HG03342 (cell line): ENCODE data around the gene CPNE7.
"Not testable (repeated sequence)": the region's sequence is repeated elsewhere in the genome, so short reads cannot be mapped to it uniquely, and the experiment has no call there.

ENCODE experiments used
- ATAC-seq: cut with Tn5 transposase; IDR thresholded peaks from one replicate; pipeline ENCODE4 v1.9.1; 2021; ENCODE audit warnings: mild to moderate bottlenecking, moderate library complexity; ENCODE audit not compliant: unreplicated experiment

Gene CPNE7

DNA sequence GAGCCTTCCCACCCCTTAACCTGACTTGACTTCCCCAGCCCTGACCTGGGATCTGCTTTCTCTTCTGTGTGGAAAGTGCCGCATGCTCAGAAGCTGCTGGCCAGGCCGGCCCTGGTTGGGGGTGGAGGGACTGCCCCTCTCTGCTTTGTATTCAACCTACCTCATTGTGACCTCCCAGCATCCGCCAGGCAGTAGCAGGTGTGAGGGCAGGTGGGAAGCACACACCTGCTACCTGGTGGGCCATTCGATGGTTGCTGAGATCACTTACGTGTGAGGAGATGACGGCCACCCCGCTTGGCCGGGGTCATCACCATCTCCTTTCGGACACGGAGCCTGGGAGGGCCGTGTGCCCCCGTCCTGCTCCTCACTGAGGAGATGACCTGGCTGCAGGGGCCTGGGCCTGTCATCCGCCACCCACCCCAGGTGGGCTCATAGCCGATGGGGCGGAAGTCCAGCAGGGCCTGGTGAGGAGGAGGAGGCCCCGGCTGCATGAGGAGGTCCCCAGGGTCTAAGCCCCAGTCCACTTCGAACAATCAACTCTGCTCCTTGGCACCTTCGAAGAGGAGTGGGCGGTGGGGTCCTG is 7.1 kb downstream of the CPNE7 start:
- no peak for ATAC-seq

DNA sequence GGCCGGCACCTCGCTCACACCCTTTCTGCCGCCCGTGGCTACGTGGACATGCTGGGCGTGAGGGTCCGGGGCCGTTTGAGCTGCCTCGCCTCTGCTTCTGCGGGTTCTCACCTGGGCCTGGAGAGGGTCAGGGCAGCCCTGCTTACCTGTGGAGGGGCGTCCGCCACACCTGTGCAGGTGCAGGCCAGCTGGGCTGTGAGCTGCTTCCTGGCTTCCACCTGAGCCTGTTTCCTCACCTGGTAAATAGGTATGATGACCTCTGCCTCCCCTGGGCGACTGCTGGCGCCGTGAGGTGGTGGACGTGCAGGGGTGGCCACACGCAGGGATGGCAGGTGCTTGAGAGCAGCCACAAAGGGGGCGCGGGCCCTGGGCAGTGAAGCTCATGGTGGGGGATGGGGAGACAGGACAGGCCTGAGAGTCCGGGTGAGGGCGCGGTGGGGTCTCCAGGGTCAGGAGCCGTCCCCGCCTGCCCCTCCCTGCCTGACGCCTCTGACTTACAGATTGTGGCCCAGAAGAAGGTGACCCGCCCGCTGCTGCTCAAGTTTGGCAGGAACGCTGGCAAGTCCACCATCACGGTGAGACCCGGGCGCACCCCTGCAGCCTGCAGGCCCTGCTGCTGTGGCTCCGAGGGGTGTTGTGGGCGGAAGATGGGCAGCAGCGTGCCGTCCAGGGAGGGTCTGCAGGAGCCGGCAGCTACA is 7.8 kb downstream of the CPNE7 start:
- ATAC-seq: no peak

DNA sequence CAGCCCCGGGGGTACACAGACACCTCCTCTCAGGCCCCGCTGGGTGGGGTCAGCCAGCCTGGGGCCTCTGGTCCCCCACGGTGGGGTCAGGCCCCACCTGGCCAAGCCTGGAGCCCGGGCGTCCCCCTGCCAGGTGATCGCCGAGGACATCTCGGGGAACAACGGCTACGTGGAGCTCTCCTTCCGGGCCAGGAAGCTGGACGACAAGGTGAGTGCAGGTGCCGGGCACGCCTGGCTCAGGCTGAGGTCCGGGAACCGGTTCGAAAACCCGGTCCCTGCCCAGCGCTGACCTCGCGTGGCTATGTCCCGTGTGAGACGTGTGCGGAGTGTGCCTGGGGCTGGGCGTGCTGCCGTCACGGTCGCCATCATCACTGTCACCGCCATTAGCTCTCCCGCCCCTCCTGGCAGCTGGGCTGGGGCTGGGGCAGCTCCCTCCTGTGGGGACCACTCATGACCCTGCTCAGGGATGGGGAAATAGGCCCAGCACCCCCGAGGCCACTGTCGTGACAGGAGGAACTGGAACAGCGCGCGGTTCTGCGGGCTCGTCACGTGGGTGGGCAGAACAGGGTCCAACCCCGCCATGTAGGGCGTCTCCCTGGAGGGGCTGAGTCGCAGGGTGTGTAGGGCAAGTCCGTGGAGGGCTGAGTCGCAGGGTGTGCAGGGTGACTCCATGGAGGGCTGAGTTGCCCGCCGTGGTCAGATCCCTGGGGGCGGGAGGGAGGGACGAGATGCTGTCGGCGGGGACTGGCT is 8.5 kb downstream of the CPNE7 start:
- ATAC-seq: no peak

DNA sequence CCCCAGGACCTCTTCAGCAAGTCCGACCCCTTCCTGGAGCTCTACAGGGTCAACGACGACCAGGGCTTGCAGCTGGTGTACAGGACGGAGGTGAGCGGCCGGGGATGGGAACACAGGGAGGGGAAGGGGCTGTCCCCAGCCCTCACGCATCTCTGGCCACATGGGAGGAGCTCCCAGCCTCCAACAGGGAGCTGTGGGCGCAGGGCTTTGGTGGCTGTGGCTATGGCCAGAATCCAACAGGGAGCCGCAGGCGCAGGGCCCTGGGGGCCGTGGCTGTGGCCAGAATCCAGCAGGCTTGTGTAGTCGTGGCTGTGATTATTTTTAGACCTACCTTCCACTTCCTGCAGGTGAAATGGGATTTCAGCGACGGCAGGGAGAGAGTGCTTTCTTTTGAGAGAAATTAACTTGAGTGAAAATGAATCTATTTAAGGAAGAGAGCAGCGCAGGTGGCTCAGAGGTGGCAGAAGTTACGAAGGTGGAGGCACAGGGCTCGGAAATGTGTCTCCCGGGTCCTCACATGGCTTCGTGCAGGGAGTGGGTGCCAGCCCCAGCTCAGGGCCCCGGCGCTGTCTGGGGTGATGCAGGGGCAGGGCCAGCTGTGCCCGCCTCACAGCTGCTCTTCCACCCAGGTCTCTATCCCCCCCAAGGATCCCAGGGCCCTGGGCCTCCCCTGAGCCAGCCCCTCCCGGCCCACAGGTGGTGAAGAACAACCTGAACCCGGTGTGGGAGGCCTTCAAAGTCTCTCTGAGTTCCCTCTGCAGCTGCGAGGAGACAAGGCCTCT is 9.4 kb downstream of the CPNE7 start:
- ATAC-seq: no peak

DNA sequence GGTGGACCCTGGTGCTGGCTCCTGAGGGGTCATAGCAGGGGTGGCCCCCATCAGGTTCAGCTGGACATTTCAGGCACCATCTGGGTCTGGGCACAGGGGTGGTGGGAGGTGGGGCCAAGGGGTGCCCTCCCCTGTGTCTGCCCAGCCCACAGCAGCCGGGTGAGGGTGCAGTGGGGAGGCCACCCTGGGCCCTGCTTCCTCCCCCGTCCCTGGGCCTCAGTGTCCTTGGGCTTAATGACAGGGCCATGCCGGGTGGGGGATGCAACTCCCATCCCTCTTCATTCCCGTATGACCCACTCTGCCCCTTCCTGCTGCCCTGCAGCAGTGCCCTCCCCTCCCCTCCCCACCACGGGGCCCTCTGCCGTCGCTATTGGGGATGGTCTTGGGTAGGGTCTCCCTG is 10.7 kb downstream of the CPNE7 start:
- ATAC-seq: no peak

DNA sequence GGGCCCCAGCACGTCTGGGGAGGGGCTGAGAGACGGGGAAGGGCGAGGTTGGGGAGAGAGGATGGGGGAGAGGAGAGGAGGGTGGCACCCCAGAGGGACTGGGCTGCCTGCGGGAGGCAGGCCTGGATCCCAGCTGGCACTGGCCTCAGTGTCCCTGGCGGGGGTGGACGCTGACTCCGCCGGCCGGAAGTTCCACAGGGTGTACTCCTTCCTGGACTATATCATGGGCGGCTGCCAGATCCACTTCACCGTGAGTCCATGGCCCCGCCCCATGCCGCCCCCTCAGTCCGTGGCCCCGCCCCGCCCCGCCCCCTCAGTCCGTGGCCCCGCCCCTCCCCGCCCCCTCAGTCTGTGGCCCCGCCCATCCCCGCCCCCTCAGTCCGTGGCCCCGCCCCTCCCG is 11.3 kb downstream of the CPNE7 start:
- no peak for ATAC-seq

DNA sequence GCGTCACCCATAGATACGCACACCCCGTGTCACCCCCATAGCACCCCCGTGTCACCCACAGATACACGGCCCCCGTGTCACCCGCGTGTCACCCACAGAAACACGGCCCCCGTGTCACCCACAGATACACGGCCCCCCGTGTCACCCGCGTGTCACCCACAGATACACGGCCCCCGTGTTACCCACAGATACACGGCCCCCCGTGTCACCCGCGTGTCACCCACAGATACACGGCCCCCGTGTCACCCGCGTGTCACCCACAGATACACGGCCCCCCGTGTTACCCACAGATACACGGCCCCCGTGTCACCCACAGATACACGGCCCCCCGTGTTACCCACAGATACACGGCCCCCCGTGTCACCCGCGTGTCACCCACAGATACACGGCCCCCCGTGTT is 12.1 kb downstream of the CPNE7 start:
- not testable (repeated sequence) for ATAC-seq

DNA sequence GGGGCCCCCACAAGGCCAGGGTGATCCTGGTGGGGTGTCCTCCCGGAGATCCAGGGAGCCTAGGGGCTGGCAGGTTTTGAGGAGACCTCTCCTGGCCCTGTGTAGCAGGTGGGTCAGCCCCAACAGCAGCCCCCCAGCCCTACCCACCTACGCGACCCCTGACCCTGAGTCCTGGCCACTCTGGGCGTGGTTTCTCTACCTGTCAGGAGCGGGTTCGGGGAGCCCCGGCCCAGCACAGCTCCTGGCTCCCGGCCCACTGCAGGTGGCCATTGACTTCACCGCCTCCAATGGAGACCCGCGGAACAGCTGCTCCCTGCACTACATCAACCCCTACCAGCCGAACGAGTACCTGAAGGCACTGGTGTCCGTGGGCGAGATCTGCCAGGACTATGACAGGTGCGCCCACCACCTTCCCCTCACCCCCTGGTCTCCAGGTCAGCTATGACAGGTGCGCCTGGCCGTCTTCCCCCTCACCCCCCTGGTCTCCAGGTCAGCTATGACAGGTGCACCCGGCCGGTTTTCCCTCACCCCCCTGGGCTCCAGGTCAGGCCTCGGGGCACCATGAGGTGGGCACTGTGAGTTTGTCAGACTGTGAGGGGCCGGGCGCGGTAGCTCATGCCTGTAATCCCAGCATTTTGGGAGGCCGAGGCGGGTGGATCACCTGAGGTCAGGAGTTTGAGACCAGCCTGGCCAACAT is 13.0 kb downstream of the CPNE7 start:
- no peak for ATAC-seq

DNA sequence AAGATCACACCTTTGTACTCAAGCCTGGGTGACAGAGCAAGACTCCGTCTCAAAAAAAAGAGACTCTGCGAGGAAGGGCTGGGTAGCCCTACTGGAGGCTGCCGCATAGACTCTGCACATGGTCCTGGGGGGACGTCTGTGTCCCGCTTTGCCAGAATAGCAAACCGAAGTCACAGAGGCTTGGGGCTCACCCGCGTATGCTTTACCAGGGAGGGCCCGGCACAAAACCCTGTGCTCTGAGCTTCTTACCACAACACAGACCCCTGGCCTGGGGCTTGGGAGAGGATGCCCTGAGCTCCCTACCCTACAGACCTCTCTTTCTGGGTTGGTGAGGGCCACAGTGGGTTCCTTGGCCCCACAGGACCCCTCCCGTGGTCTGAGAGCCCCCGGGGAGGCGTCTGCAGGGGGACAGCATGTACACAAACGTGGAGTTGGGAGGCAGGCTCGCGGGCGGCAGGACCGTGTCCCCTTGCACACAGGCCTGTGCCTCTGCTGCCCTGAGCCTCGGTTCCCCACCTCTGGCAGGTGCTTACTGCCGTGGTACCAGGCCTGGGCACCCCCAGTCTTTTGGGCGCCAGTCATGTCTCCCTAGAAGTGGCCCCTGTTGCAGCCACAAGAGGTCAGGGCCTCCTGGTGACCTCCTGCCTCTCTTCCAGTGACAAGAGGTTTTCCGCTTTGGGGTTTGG is 13.8 kb downstream of the CPNE7 start:
- no peak for ATAC-seq

DNA sequence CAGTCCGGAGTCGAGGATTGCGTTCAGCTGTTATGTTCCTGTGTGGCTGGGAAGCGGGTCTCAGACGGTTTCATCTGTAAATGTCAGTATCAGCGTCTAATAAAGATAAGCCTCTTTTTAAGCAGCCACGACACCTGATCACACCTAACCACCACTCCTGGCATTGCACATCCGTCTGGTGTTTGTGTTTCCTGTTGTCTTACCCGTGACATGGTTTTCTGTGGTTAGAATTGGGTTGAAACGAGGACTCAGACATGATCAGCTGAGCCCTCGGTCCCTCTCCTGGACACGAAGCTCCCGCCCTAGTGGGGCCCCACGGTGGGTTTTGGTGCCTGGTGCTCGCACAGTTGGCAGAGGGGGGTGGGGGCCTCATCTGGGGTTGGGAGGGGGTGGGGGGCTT is 18.3 kb downstream of the CPNE7 start:
- ATAC-seq: no peak

DNA sequence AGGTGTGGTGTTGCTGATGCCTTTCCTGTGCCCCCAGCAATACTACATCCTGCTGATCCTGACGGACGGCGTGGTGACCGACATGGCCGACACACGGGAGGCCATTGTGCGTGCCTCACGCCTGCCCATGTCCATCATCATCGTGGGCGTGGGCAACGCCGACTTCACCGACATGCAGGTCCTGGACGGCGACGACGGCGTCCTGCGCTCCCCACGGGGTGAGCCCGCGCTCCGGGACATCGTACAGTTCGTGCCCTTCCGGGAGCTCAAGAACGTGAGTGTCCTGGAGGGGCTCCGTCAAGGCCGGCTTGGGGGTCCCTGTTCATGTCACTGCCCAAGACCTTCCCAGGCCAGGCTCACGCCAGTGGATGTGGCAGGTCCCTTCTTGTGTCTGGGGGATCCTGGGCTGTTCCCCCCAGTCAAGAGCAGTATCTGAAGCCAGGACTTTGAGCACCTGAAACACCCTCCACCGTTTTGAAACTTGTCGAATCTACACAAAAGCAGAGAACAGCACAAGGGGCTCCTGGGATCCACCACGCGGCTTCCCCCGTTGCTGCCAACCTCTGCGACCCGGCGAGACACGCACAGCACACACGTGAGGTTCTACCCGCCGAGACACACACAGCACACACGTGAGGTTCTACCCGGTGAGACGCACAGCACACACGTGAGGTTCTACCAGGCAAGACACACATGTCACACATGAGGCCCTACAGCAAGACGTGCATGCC is 19.9 kb downstream of the CPNE7 start:
- ATAC-seq: no peak

DNA sequence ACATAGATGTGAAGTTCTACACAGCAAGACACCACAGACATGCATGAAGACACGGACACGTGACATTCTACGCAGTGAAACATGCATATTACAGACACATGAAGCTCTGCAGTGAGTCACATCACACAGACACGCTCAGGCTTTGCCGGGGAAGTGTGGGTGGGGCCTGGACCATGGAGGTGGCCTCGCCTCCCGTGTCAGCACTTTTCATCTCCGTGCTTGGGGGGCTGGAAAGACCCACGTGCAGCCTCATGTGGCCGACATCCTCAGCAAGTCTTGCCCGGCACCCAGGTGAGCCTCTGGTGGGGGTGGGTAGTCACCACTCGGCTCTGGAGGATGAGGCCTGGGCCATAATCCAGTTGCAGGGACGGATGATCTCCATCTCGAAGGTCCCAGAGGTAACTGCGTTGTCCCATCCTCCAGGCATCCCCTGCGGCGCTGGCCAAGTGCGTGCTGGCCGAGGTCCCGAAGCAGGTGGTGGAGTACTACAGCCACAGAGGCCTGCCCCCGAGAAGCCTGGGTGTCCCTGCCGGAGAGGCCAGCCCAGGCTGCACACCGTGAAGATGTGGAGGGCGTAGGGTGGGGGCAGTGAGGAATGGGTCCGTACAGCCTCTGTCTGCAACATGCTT is 20.6 kb downstream of the CPNE7 start:
- ATAC-seq: no peak

DNA sequence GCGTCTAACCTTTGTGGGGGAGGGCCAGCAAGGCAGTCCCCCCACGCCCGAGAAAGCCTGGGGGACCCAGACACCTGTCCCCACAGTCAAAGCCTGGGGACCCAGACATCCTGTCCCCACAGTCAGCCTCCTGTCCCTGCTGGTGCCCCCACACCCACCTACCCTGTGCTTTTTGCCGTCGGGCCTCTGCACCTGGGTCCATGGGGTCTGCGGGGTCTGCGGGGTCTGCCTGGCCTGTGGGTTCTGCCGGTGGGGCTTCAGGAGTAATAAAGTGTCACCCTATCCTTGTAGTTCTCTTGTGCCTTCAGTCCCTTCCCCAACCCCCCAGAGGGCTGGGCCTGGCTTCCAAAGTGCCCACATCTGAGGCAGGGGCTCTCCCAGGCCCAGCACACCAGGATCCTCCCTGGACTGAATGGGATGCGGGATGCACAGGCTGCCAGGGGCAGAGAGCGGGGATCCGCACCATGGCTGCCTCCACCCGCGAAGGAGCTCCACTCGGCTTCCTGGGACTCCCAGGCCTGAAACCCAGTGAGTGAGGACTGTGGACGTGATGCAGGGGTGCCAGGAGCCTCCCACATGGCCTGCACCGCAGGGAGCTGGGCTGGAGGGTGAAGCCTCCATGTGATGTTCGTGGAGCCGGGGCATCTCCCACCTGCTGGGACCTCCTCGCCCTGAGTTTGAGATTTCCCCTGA is 21.5 kb downstream of the CPNE7 start:
- ATAC-seq: no peak

DNA sequence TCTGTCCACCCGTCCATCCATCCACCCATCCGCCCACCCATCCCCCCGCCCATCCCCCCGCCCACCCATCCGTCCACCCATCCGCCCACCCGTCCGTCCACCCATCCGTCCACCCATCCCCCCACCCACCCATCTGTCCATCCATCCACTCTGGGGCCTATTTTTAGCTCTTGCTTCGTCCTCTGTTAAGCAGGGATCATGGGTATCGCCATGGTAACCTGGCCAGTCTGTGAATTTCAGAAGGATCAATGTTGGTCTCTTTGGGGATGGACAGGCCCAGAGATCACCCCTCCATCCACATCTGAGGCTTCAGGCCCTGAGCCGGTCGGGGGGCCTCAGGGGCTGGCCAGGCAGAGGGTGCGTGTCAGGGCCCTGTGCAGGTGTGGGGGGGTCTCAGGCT is 22.6 kb downstream of the CPNE7 start:
- no peak for ATAC-seq

DNA sequence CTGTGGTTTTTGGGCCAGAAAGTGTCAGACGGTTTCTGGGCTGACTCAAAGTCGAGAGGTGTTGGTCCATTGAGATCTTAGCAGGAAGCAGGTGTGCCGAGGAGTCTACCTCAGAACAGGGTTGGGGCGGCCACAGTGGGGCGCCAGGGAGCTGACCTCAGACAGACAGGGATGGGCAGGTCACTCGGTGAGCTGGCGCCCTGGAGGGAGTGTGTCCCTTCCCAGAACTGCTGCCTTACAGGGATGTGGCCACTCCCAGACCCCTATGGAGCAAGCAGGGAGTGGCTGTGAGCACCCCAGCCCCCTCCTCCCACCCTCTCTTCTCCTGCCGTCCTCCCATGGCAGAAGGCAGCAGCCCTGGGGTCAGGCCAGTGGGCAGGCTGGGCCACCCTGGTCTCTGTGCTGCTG is 23.9 kb downstream of the CPNE7 start:
- ATAC-seq: no peak

DNA sequence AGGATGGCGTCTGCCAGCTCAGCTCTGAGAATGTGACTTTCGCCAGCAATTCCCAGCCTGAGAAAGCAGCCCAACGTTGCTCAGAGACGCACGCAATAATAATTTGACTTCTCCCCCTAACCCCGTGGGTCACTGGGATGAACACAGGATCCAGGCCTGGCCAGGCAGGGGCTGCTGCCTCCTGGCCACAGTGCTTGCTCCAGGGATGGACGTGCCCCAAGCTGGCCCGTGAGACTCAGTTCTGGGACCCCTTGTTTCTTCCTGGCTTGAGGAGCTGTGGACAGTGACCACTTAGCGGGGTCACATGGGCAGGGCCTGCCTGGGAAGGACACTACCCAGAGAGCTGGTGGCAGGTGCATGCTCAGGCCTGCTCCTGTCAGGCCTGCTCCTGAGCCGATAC is 24.3 kb downstream of the CPNE7 start:
- no peak for ATAC-seq

DNA sequence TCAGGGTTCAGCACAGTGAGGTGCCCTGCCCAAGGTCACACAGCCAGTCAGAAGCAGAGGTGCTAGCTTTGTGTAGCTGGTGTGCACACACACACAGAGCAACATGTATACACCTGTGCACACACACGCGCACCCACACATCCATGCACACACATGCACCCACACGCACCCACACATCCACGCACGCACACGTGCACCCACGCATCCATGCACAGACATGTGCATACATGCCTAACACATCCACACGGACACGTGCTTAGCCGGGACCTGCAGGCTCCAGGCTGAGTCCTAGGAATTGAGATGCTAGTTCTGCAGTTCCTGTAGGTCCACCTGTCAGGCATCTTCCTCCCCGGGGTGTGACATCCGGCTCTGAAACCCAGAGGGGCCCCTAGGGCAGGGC is 24.9 kb downstream of the CPNE7 start:
- no peak for ATAC-seq

DNA sequence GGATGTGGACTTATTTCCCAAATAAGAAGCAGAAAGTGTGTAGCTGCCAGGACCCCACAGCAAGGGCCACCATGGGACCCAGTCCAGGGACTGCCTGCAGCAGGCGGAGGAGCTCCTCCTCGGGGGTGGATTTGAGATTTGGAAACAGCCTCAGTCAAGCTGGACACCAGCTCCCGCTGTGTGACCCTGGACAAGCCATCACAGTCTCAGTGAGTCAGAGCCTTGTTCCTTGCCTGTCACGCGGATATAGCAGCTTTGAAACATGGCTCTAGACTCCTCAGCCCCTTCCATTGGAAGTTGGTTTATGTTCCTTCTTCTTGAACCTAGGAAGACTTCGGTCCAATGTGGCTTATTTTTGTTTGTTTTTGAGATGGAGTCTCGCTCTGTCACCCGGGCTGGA is 25.4 kb downstream of the CPNE7 start:
- no peak for ATAC-seq

DNA sequence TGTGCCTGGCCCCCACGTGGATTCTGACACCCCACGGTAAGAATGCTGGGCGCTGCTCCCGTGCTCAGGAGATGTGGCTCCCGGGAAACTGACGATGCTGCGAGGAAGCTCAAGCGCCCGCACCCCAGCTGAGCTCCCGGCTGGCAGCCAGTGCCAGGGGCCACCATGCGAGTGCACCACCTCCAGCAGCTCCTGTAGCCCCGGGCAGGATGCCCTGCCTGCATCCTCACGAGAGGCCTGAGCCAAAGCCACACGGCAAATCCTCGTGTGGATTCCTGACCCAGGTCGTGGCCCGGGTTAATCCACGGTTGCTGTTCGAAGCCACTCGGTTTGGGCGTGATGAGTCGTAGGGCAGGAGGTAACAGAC is 26.3 kb downstream of the CPNE7 start:
- no peak for ATAC-seq
